Stimulated activated CD8-positive, alpha-beta memory T cell treated with anti-CD3 and anti-CD28 coated beads, Interleukin-4, amount 100 ng/mL, for 4 hours (primary cell): Measurements from ENCODE around the gene ZNF274.
"Not testable (repeated sequence)": the region's sequence is repeated elsewhere in the genome, so short reads cannot be mapped to it uniquely, and the experiment has no call there.

Experiments
- DNase-seq, 2 donors: peaks; one replicate each; pipeline ENCODE4 v3.0.0-alpha.2; 2020; ENCODE audit warnings: low read depth in 2 of 2, low spot score in 1 of 2

The ZNF274 gene

DNA sequence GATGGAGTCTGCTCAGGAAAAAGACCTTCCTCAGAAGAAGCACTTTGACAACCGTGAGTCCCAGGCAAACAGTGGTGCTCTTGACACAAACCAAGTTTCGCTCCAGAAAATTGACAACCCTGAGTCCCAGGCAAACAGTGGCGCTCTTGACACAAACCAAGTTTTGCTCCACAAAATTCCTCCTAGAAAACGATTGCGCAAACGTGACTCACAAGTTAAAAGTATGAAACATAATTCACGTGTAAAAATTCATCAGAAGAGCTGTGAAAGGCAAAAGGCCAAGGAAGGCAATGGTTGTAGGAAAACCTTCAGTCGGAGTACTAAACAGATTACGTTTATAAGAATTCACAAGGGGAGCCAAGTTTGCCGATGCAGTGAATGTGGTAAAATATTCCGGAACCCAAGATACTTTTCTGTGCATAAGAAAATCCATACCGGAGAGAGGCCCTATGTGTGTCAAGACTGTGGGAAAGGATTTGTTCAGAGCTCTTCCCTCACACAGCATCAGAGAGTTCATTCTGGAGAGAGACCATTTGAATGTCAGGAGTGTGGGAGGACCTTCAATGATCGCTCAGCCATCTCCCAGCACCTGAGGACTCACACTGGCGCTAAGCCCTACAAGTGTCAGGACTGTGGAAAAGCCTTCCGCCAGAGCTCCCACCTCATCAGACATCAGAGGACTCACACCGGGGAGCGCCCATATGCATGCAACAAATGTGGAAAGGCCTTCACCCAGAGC is 29.6 kb downstream of the ZNF274 start:
- no peak for DNase-seq

DNA sequence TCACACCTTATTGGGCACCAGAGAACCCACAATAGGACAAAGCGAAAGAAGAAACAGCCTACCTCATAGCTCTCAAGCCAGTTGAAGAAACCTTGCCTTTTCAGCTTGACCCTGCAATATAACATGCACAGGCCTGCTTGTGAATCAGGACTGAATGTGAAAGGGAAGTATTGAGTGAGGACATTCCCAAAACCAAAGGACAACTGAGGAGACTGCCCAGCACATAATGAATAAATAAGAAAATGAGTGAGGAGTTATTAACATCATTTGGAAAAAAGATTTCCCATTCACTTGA is 30.2 kb downstream of the ZNF274 start:
- DNase-seq: no peak

DNA sequence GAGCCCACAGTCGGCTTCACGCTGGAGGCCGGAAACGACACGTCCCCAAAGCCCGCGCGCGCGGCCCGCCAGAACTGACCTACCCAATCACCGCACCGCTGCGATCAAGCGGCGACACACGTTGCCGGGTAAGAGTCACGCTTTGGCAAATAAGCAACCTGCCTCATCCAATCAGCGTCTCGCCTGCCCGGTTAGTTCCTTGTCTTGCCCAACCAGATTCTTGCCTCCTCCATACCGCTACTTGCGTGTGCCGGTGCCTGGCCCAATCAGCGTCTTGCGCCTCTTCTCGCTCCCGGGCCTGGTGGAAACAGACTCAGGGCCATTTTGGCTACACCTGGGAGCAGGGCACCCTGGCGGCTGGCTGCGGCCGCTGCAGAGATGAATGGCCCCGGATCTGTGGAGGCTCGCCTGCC is 34.2 kb downstream of the ZNF274 start:
- no peak for DNase-seq

DNA sequence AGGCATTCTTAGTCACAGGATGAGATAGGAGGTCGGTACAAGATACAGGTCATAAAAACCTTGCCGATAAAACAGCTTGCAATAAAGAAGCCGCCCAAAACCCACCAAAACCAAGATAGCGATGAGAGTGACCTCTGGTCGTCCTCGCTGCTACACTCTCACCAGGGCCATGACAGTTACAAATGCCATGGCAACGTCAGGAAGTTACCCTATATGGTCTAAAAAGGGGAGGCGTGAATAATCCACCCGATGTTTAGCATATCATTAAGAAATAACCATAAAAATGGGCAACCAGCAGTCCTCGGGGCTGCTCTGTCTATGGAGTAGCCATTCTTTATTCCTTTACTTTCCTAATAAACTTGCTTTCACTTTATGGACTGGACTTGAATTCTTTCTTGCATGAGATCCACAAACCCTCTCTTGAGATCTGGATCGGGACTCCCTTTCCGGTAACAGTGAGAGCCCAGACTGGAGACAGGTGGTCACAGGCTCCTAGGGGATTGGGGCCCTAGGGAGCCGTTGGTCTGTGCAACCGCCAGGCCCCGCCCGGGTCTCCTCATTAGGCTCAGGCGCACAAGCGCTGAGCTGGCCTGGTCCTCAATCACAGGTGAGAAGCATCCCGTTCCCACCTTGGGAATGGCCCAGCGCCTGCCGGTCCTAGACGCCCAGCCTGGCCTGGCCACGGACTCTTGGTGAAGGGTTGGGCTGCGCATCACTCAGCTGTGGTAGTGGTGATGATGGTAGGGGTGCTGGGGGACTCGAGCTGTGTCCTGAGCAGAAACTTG is 34.9 kb downstream of the ZNF274 start:
- DNase-seq: no peak

DNA sequence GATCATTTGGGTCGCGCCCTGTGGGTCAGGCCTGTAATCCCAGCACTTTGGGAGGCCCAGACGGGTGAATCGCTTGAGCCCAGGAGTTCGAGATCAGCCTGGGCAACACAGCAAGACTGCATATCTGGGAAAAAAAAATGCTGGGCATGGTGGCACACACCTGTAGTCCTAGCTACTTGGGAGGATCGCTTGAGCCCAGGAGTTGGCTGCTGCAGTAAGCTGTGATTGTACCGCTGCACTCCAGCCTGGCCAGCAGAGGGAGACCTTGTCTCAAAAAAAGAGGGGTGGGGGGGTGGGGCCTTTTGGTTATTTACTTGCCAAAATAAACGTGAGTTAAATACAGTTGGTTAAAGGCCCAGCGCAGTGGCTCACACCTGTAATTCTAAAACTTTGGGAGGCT is 36.0 kb downstream of the ZNF274 start:
- DNase-seq: no peak

DNA sequence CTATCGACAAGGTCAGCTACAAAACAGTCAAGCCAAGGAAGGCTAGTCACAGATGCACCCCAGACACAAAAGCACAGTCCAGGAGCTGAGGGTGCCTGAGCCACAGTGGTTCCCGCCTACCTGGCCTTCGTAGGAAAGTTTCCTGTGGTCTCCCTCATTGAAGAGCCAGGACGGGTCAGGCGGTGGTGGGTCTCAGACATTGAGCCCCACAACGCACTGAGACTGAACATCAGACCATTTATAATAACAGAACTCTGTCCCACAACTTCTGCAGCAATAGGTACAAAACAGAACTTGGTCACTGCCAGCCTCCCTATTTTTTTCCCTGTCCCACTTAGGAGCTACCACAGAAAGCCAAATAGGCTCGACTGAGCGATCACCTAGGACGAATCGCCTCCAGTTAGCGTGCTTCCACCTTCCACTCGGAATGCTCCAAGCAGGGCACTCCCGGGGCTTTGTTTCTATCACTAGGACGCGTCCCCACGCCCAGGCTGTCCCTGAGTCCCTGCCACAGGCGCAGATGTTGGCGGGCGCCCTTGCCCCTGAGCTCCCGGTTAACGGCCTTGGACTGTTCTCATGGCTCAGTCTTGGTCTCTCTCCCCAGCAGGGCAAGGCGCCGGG is 45.2 kb downstream of the ZNF274 start:
- DNase-seq: no peak

DNA sequence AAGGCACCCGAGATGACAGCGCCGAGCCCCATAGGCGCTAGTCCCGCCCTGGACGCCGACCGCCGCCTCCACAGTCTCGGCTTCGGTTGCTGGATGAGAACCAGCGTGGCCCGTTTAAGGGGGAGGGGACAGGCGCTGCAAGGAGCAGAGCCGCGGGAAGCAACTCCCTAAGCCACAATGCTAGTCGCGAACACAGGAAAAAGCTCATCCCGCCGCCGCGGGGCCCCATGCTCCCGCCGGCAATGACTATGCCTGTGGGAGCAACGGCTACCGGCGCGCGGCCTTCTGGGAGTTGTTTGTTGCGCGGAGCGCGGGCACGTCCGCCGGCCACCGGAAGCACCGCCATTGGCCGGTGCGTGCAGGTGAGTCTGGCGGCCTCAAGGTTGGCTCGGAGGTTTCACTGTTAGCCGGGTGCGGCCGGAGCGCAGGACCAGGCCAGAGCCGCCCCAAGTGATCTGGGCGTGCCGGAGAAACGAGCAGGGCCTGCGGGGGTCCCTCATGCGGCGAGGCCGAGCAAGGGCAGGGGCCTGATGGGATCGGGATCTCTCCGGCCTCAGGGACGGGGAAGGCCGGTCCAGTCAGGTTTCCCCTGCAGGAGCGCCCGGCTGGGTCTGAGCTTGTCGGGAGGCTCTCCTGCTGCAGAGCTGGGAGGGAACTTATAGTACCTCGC is 45.9 kb downstream of the ZNF274 start, which contains the start of gene ZNF544:
Gene ZNF544 (plus strand): TSS at position 330 of the 670 bp plus-strand sequence. CDS start 15,110 bp downstream, outside the sequence.
- peak; percentile 13 to 16 for DNase-seq

DNA sequence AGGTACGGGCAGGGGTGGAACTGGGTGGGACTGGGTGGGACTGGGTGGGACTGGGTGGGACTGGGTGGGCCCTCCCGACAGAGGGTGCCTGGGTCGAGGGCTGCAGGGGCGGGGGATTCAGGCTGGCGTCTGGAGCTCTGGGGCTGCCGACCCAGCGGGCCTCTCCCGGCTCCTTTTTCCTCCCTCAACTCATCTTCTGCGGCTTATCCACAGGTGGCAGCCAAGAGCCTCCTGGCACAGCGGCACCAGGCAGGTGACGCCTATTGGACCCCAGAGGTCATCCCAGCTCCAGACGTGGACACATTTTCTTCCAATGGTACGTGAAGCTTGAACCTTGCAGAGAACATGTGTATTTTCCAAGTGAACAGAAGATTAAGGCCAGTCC is 46.4 kb downstream of the ZNF274 start:
- DNase-seq: no peak

DNA sequence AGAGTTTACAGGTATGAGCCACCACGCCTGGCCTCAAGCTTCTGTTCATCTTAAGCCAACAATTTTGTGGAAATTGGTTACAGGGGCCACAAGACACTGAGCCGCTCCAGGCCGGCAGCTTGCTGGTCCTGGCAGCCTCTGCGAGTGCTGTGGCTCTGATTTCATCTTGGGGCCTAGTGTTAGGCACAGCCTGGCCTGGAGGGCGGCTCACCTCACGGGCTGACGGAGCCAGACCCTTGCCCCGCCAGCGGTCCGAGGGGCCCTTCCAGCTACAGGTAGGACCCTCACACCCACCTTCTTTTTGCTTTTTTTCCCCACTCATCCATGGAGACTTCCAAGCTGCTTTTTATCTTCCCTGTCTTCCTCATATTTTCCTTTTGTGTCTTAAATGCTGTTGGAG is 54.5 kb downstream of the ZNF274 start:
- no peak for DNase-seq

DNA sequence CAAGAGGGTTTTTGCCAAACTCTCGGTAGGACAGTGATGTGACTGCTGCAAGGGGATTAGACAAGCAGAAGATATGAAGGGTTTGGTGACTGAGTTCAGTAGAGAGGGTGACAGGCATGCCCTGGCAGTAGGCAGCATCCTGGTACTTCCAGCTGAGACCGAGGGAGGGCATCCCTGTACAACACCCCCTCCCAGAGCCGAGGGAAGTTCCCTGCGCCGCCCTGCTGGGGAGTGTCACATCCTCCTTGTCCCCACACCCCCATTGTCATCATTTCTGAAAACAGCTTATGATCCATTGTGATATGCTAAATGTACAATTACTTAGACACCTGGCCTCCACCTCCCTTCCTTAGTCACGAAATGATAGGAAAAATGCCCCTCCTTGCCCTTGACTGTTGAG is 60.5 kb downstream of the ZNF274 start:
- no peak for DNase-seq

DNA sequence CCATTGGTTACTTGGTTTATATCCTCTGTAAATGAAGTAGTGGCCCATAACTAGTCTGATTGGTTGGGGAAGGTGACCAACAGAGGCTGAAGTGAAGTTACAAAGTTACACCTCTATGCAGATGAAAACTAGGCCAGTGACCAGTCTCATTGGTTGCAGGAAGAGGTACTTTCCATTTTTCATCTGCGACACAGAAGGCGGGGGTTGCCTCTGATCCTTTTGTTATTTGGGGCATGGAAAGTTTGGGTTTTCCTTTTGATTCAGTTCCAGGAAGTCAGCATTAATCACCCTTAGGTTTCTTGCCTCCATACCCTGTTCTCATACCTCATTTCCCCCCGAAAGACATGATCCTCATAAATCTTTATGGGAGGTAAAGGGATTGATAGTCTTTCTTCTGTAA is 66.0 kb downstream of the ZNF274 start:
- DNase-seq: no peak

DNA sequence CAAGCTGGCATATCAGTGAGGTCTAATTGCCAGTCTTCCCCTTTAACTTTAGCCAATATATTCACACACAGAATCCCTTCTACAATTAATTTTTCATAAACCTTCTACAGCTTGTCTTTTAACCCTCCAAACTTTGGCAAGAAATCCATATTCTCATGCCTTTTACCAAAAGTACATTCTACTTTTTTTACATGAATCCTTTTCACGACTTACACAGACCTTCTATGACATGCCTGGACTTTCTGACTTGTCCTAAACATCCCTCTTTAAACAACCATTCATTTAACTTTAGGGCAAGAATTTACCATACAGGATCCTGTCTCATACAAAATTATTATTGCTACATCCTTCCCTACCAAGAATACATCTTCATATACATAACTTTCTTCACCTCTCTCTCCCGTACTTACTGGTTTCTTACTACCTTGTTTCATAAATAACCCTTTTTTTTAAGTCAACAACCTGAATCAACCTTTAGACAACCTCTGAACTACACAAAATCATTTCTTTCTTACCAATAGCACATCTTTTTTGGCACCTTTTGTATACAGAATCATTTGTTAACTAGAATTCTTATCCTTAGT is 69.3 kb downstream of the ZNF274 start:
- no peak for DNase-seq

DNA sequence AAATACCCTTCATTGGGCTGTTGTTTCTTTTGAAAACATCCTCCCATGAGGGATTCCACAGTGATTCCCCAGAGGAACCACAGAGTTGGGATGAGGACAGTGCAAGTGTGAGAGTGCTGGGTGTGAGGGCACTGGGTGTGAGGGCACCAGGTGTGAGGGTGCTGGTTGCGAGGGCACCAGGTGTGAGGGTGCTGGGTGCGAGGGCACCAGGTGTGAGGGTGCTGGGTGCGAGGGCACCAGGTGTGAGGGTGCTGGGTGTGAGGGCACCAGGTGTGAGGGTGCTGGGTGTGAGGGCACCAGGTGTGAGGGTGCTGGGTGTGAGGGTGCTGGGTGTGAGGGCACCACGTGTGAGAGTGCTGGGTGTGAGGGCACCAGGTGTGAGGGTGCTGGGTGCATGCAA is 75.4 kb downstream of the ZNF274 start:
- DNase-seq: not testable (repeated sequence)

DNA sequence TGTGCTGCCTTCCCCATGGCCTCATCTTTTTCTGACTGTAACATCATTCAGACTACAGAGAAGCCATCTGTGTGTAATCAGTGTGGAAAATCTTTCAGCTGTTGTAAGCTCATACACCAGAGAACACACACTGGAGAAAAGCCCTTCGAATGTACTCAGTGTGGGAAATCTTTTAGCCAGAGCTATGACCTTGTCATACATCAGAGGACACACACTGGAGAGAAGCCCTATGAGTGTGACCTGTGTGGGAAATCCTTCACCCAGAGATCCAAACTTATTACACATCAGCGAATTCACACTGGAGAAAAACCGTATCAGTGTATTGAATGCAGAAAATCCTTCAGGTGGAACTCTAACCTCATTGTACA is 78.7 kb downstream of the ZNF274 start:
- DNase-seq: no peak

DNA sequence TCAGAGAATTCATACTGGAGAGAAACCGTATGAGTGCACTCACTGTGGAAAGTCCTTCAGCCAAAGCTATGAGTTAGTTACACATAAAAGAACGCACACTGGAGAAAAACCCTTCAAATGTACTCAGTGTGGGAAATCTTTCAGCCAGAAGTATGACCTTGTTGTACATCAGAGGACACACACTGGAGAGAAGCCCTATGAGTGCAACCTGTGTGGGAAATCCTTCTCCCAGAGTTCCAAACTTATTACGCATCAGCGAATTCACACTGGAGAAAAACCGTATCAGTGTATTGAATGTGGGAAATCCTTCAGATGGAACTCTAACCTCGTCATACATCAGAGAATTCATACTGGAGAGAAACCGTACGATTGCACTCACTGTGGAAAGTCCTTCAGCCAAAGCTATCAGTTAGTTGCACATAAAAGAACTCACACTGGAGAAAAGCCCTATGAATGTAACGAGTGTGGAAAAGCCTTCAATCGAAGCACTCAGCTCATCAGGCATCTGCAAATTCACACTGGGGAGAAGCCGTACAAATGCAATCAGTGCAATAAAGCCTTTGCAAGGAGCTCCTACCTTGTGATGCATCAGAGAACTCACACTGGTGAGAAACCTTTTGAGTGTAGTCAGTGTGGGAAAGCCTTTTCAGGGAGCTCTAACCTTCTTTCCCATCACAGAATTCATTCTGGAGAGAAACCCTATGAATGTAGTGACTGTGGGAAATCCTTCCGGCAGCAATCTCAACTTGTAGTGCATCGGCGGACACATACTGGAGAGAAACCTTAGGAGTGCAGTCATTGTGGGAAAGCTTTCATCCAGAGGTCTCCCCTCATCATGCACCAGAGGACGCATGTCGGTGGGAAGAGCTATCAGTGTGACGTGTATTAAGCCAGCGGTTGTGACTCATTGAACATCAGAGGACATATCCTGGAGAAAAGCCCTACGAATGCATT is 79.4 kb downstream of the ZNF274 start:
- DNase-seq: no peak

DNA sequence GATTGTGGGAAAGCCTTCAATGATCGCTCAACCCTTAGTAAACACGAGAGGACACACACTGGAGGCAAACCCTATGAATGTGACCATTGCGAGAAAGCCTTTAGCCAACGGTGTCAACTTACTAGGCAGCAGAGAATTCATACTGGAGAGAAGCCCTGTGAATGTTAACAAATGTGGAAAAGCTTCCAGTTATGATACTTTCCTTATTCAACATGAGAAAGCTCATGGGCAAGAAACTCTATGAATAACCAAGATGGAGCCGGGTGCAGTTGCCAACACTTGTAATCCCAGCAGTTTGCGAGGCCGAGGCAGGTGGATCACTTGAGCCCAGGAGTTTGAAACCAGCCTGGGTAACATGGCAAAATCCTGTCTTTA is 80.0 kb downstream of the ZNF274 start:
- DNase-seq: no peak
